GM04503 (cell line): ENCODE data around the gene CPO.

Experiments used
- DNase-seq: peaks from one replicate; pipeline ENCODE4 v3.0.0-alpha.2; 2012; ENCODE audit warnings: low read depth

The CPO gene

GRCh38 chr2:207015901-207016300 lies 76.6 kb downstream of the CPO start:
- no peak for DNase-seq
